IPS-18a (cell line): ENCODE data around the gene MIPEP.

Experiments used
- H3K27ac ChIP-seq: one replicate; pipeline ENCODE4 v1.5.1; 2013; ENCODE audit warnings: low read length
- H3K27me3 ChIP-seq: one replicate; pipeline ENCODE4 v1.6.1; 2013; ENCODE audit warnings: mild to moderate bottlenecking, low read length; ENCODE audit not compliant: control insufficient read depth, insufficient read depth
- H3K36me3 ChIP-seq: one replicate; pipeline ENCODE4 v1.6.1; 2013; ENCODE audit warnings: low read depth, low read length; ENCODE audit not compliant: control insufficient read depth
- H3K4me1 ChIP-seq: one replicate; pipeline ENCODE4 v1.6.1; 2013; ENCODE audit warnings: low read depth, low read length; ENCODE audit not compliant: control insufficient read depth
- H3K4me3 ChIP-seq: one replicate; pipeline ENCODE4 v1.5.1; 2013; ENCODE audit warnings: low read length
- H3K9ac ChIP-seq: one replicate; pipeline ENCODE4 v1.6.1; 2013; ENCODE audit warnings: mild to moderate bottlenecking, low read length, moderate library complexity
- H3K9me3 ChIP-seq: one replicate; pipeline ENCODE4 v1.6.1; 2013; ENCODE audit warnings: low read depth, low read length; ENCODE audit not compliant: control insufficient read depth

MIPEP gene

GRCh38 chr13:23804166-23804565 is 85.0 kb downstream of the MIPEP start:
- Histone ChIP-seq H3K4me1 (peaks cover 6% of the 10 kb centered on the region), H3K27ac (no peak overlapping the region)

GRCh38 chr13:23801141-23801540 is 88.1 kb downstream of the MIPEP start:
- no peak overlapping the region for H3K4me3 ChIP-seq
- H3K4me1 ChIP-seq, result no peaks in the 10 kb centered on the region
- no peaks in the 10 kb centered on the region for H3K36me3 ChIP-seq
- no peaks in the 10 kb centered on the region for H3K27me3 ChIP-seq
- H3K9me3 ChIP-seq, result no peaks in the 10 kb centered on the region
- no peak overlapping the region for H3K9ac ChIP-seq
- H3K27ac ChIP-seq, result no peak overlapping the region

More at GRCh38 chr13:23804166-23804565, 85.0 kb downstream of the MIPEP start:
- no peak overlapping the region for H3K4me3 ChIP-seq
- H3K9ac ChIP-seq, result no peak overlapping the region
- no peaks in the 10 kb centered on the region for H3K36me3 ChIP-seq
- no peaks in the 10 kb centered on the region for H3K27me3 ChIP-seq
- H3K9me3 ChIP-seq, result no peaks in the 10 kb centered on the region

- no peak overlapping the region for H3K27ac ChIP-seq
- no peaks in the 10 kb centered on the region for H3K27me3 ChIP-seq
- H3K36me3 ChIP-seq, result no peaks in the 10 kb centered on the region
- H3K4me1 ChIP-seq, result peaks cover 4% of the 10 kb centered on the region
- H3K4me3 ChIP-seq, result no peak overlapping the region
- H3K9me3 ChIP-seq, result no peaks in the 10 kb centered on the region
- no peak overlapping the region for H3K9ac ChIP-seq
These were observed 89.3 kb downstream of the MIPEP start for GRCh38 chr13:23799945-23800344.

- Histone ChIP-seq H3K9ac (no peak overlapping the region), H3K4me1 (peaks cover 8% of the 10 kb centered on the region), H3K36me3 (no peaks in the 10 kb centered on the region), H3K4me3 (no peak overlapping the region), H3K9me3 (no peaks in the 10 kb centered on the region), H3K27me3 (no peaks in the 10 kb centered on the region), H3K27ac (no peak overlapping the region)
These were observed 91.8 kb downstream of the MIPEP start for GRCh38 chr13:23797276-23797903.

GRCh38 chr13:23796551-23796950 is 92.6 kb downstream of the MIPEP start:
- Histone ChIP-seq H3K36me3 (no peaks in the 10 kb centered on the region), H3K4me3 (no peak overlapping the region), H3K9me3 (no peaks in the 10 kb centered on the region), H3K4me1 (peaks cover 8% of the 10 kb centered on the region), H3K27ac (no peak overlapping the region), H3K27me3 (no peaks in the 10 kb centered on the region), H3K9ac (no peak overlapping the region)

GRCh38 chr13:23794267-23795161 is 94.7 kb downstream of the MIPEP start:
- peaks cover 16% of the 10 kb centered on the region for H3K4me1 ChIP-seq
- no peaks in the 10 kb centered on the region for H3K9me3 ChIP-seq
- no peak overlapping the region for H3K4me3 ChIP-seq
- H3K36me3 ChIP-seq, result no peaks in the 10 kb centered on the region
- H3K27me3 ChIP-seq, result no peaks in the 10 kb centered on the region
- no peak overlapping the region for H3K27ac ChIP-seq
- no peak overlapping the region for H3K9ac ChIP-seq

- no peak overlapping the region for H3K9ac ChIP-seq
- no peaks in the 10 kb centered on the region for H3K27me3 ChIP-seq
- H3K4me1 ChIP-seq, result peaks cover 16% of the 10 kb centered on the region
- H3K4me3 ChIP-seq, result no peak overlapping the region
- H3K9me3 ChIP-seq, result no peaks in the 10 kb centered on the region
- no peak overlapping the region for H3K27ac ChIP-seq
- no peaks in the 10 kb centered on the region for H3K36me3 ChIP-seq
These were observed 95.5 kb downstream of the MIPEP start for GRCh38 chr13:23793711-23794110.

- H3K27ac ChIP-seq, result no peak overlapping the region
- no peak overlapping the region for H3K9ac ChIP-seq
- no peaks in the 10 kb centered on the region for H3K36me3 ChIP-seq
- peaks cover 16% of the 10 kb centered on the region for H3K4me1 ChIP-seq
- no peaks in the 10 kb centered on the region for H3K27me3 ChIP-seq
- no peaks in the 10 kb centered on the region for H3K9me3 ChIP-seq
- no peak overlapping the region for H3K4me3 ChIP-seq
These were observed 96.5 kb downstream of the MIPEP start for GRCh38 chr13:23792680-23793079.

GRCh38 chr13:23790577-23791170 is 98.5 kb downstream of the MIPEP start:
- no peaks in the 10 kb centered on the region for H3K27me3 ChIP-seq
- no peaks in the 10 kb centered on the region for H3K9me3 ChIP-seq
- no peak overlapping the region for H3K27ac ChIP-seq
- no peak overlapping the region for H3K4me3 ChIP-seq
- no peaks in the 10 kb centered on the region for H3K36me3 ChIP-seq
- peaks cover 16% of the 10 kb centered on the region for H3K4me1 ChIP-seq
- H3K9ac ChIP-seq, result no peak overlapping the region

- peaks cover 10% of the 10 kb centered on the region for H3K4me1 ChIP-seq
- H3K9me3 ChIP-seq, result no peaks in the 10 kb centered on the region
- no peaks in the 10 kb centered on the region for H3K27me3 ChIP-seq
- no peaks in the 10 kb centered on the region for H3K36me3 ChIP-seq
- H3K27ac ChIP-seq, result no peak overlapping the region
- H3K9ac ChIP-seq, result no peak overlapping the region
- no peak overlapping the region for H3K4me3 ChIP-seq
These were observed 99.4 kb downstream of the MIPEP start for GRCh38 chr13:23789576-23790346.

GRCh38 chr13:23788459-23788858 is 100.7 kb downstream of the MIPEP start:
- H3K27ac ChIP-seq, result no peak overlapping the region

More at GRCh38 chr13:23788459-23788858, 100.7 kb downstream of the MIPEP start:
- Histone ChIP-seq H3K4me3 (no peak overlapping the region), H3K4me1 (peaks cover 8% of the 10 kb centered on the region), H3K27me3 (no peaks in the 10 kb centered on the region), H3K9ac (no peak overlapping the region), H3K36me3 (no peaks in the 10 kb centered on the region), H3K9me3 (no peaks in the 10 kb centered on the region)
